Activated CD4-positive, CD25-positive, alpha-beta regulatory T cell treated with anti-CD3 and anti-CD28 coated beads, Interleukin-2, amount 50 U/mL, for 24 hours (primary cell): ENCODE data around the gene PTPRN2.

Source experiments
- ATAC-seq, 2 donors: fragments of 150-1000 bp; cut with Tn5 transposase; one replicate each; pipeline ENCODE4 v1.10.0; 2021; ENCODE audit warnings: mild to moderate bottlenecking in 1 of 2, moderate library complexity in 1 of 2

PTPRN2 gene

GRCh38 chr7:157662110-157662791 is 925.4 kb downstream of the PTPRN2 start:
- no peak for ATAC-seq

- ATAC-seq: no peak
Observed at GRCh38 chr7:157661611-157661975, 926.0 kb downstream of the PTPRN2 start.

- no peak for ATAC-seq
Observed at GRCh38 chr7:157660971-157661610, 926.5 kb downstream of the PTPRN2 start.

- no peak for ATAC-seq
Observed at GRCh38 chr7:157658851-157659412, 928.7 kb downstream of the PTPRN2 start.

- ATAC-seq: no peak
Observed at GRCh38 chr7:157657741-157658740, 929.6 kb downstream of the PTPRN2 start.

GRCh38 chr7:157656195-157656769 is 931.3 kb downstream of the PTPRN2 start:
- no peak for ATAC-seq

GRCh38 chr7:157654350-157654749 is 933.3 kb downstream of the PTPRN2 start:
- no peak for ATAC-seq

- no peak for ATAC-seq
Observed at GRCh38 chr7:157653827-157654207, 933.8 kb downstream of the PTPRN2 start.

- no peak for ATAC-seq
Observed at GRCh38 chr7:157652954-157653826, 934.4 kb downstream of the PTPRN2 start.

GRCh38 chr7:157652161-157652953 is 935.3 kb downstream of the PTPRN2 start:
- no peak for ATAC-seq

GRCh38 chr7:157651366-157652160 is 936.1 kb downstream of the PTPRN2 start:
- ATAC-seq: no peak

- ATAC-seq: no peak
Observed at GRCh38 chr7:157650801-157651200, 936.8 kb downstream of the PTPRN2 start.

GRCh38 chr7:157650131-157650631 is 937.4 kb downstream of the PTPRN2 start:
- no peak for ATAC-seq

- ATAC-seq: no peak
Observed at GRCh38 chr7:157646551-157646950, 941.1 kb downstream of the PTPRN2 start.

GRCh38 chr7:157645539-157645938 is 942.1 kb downstream of the PTPRN2 start:
- no peak for ATAC-seq

- ATAC-seq: no peak
Observed at GRCh38 chr7:157644946-157645345, 942.7 kb downstream of the PTPRN2 start.

- no peak for ATAC-seq
Observed at GRCh38 chr7:157643525-157643970, 944.1 kb downstream of the PTPRN2 start.

GRCh38 chr7:157641866-157642265 is 945.8 kb downstream of the PTPRN2 start:
- no peak for ATAC-seq

GRCh38 chr7:157640144-157640543 is 947.5 kb downstream of the PTPRN2 start:
- ATAC-seq: no peak

- no peak for ATAC-seq
Observed at GRCh38 chr7:157638563-157638962, 949.1 kb downstream of the PTPRN2 start.
